Measurements from ENCODE around the gene TM2D1. TPM values are rescaled to one million over a fixed set of nuclear protein-coding genes. Genes with fewer than 3 reads are reported as not detected.
A peak's percentile ranks its signal among the peaks of the same experiment; 100 is the strongest.
"Not testable (repeated sequence)": the region's sequence is repeated elsewhere in the genome, so short reads cannot be mapped to it uniquely, and the experiment has no call there.

The TM2D1 gene
- total and polyA plus RNA-seq, 5 donors from 2014 or later: 26.9 to 53.9 (median 50.5) TPM

GRCh38 chr1:61680500-61680899 lies 44.4 kb downstream of the TM2D1 start:
- H3K27ac Mint-ChIP-seq: no peak overlapping the region
- peaks cover 22% of the 10 kb centered on the region for H3K36me3 Mint-ChIP-seq
- H3K4me1 ChIP-seq (ENCODE audit: control insufficient read depth, insufficient read depth, low read length, poor library complexity, severe bottlenecking): no peaks in the 10 kb centered on the region
- peaks cover 39% of the 10 kb centered on the region for H3K36me3 ChIP-seq (ENCODE audit: control insufficient read depth, insufficient read depth, low read length)
- no peak overlapping the region for H3K4me3 Mint-ChIP-seq
- DNase-seq (no peak), ATAC-seq (ENCODE audit: low read depth in 2 of 2) (no peak)
- H3K4me3 ChIP-seq (ENCODE audit: low read depth, low read length): no peak overlapping the region
- H3K4me1 Mint-ChIP-seq: peaks cover 2 to 10% (median 7%) of the 10 kb centered on the region in 4 donors
- H3K27me3 ChIP-seq (ENCODE audit: control insufficient read depth, insufficient read depth, low read length): no peaks in the 10 kb centered on the region
- no peaks in the 10 kb centered on the region for H3K9me3 Mint-ChIP-seq
- H3K9me3 ChIP-seq (ENCODE audit: control insufficient read depth in 2 of 2, low read length in 2 of 2): no peaks in the 10 kb centered on the region
- no peak overlapping the region for H3K27ac ChIP-seq (ENCODE audit: insufficient read depth, low read length, poor library complexity, severe bottlenecking)
- H3K27me3 Mint-ChIP-seq: no peaks in the 10 kb centered on the region

- not testable (repeated sequence) for H3K4me3 Mint-ChIP-seq; H3K27ac ChIP-seq (ENCODE audit: insufficient read depth, low read length, poor library complexity, severe bottlenecking); H3K4me1 ChIP-seq (ENCODE audit: control insufficient read depth, insufficient read depth, low read length, poor library complexity, severe bottlenecking); H3K27me3 Mint-ChIP-seq; H3K36me3 Mint-ChIP-seq; ATAC-seq (ENCODE audit: low read depth in 2 of 2); H3K4me3 ChIP-seq (ENCODE audit: low read depth, low read length); DNase-seq; H3K27me3 ChIP-seq (ENCODE audit: control insufficient read depth, insufficient read depth, low read length); H3K9me3 ChIP-seq (ENCODE audit: control insufficient read depth in 2 of 2, low read length in 2 of 2); H3K4me1 Mint-ChIP-seq; H3K27ac Mint-ChIP-seq; H3K9me3 Mint-ChIP-seq
- H3K36me3 ChIP-seq (ENCODE audit: control insufficient read depth, insufficient read depth, low read length): peaks cover 13% of the 10 kb centered on the region
These were observed 48.1 kb downstream of the TM2D1 start for GRCh38 chr1:61676881-61677280.

- Histone ChIP-seq H3K27me3 (ENCODE audit: control insufficient read depth, insufficient read depth, low read length) (no peaks in the 10 kb centered on the region), H3K9me3 (ENCODE audit: control insufficient read depth in 2 of 2, low read length in 2 of 2) (no peaks in the 10 kb centered on the region), H3K27ac (ENCODE audit: insufficient read depth, low read length, poor library complexity, severe bottlenecking) (no peak overlapping the region), H3K4me1 (ENCODE audit: control insufficient read depth, insufficient read depth, low read length, poor library complexity, severe bottlenecking) (no peaks in the 10 kb centered on the region), H3K4me3 (ENCODE audit: low read depth, low read length) (no peak overlapping the region), H3K36me3 (ENCODE audit: control insufficient read depth, insufficient read depth, low read length) (no peaks in the 10 kb centered on the region)
- peaks cover 14% of the 10 kb centered on the region for H3K36me3 Mint-ChIP-seq
- H3K4me3 Mint-ChIP-seq: no peak overlapping the region
- H3K9me3 Mint-ChIP-seq: no peaks in the 10 kb centered on the region
- no peaks in the 10 kb centered on the region for H3K27me3 Mint-ChIP-seq
- peak overlapping the region in 1 of 3 donors; percentile 11 for H3K27ac Mint-ChIP-seq
- no peak for ATAC-seq (ENCODE audit: low read depth in 2 of 2)
- DNase-seq: no peak
- H3K4me1 Mint-ChIP-seq: peaks cover 0 to 5% (median 0%) of the 10 kb centered on the region in 4 donors
These were observed 50.7 kb downstream of the TM2D1 start for GRCh38 chr1:61674221-61674620.

GRCh38 chr1:61672376-61672775 lies 52.6 kb downstream of the TM2D1 start:
- H3K4me1 Mint-ChIP-seq: no peaks in the 10 kb centered on the region
- H3K36me3 Mint-ChIP-seq: peaks cover 17% of the 10 kb centered on the region
- no peak overlapping the region for H3K4me3 Mint-ChIP-seq
- Histone ChIP-seq H3K4me3 (ENCODE audit: low read depth, low read length) (no peak overlapping the region), H3K27ac (ENCODE audit: insufficient read depth, low read length, poor library complexity, severe bottlenecking) (no peak overlapping the region), H3K4me1 (ENCODE audit: control insufficient read depth, insufficient read depth, low read length, poor library complexity, severe bottlenecking) (no peaks in the 10 kb centered on the region), H3K27me3 (ENCODE audit: control insufficient read depth, insufficient read depth, low read length) (no peaks in the 10 kb centered on the region), H3K9me3 (ENCODE audit: control insufficient read depth in 2 of 2, low read length in 2 of 2) (no peaks in the 10 kb centered on the region), H3K36me3 (ENCODE audit: control insufficient read depth, insufficient read depth, low read length) (no peaks in the 10 kb centered on the region)
- H3K27ac Mint-ChIP-seq: no peak overlapping the region
- H3K9me3 Mint-ChIP-seq: no peaks in the 10 kb centered on the region
- DNase-seq: no peak
- no peaks in the 10 kb centered on the region for H3K27me3 Mint-ChIP-seq
- ATAC-seq (ENCODE audit: low read depth in 2 of 2): no peak

- Histone ChIP-seq H3K27ac (ENCODE audit: insufficient read depth, low read length, poor library complexity, severe bottlenecking) (no peak overlapping the region), H3K27me3 (ENCODE audit: control insufficient read depth, insufficient read depth, low read length) (no peaks in the 10 kb centered on the region), H3K36me3 (ENCODE audit: control insufficient read depth, insufficient read depth, low read length) (no peaks in the 10 kb centered on the region), H3K4me3 (ENCODE audit: low read depth, low read length) (no peak overlapping the region), H3K9me3 (ENCODE audit: control insufficient read depth in 2 of 2, low read length in 2 of 2) (no peaks in the 10 kb centered on the region), H3K4me1 (ENCODE audit: control insufficient read depth, insufficient read depth, low read length, poor library complexity, severe bottlenecking) (no peaks in the 10 kb centered on the region)
- Mint-ChIP-seq H3K9me3 (no peaks in the 10 kb centered on the region), H3K27me3 (no peaks in the 10 kb centered on the region), H3K4me3 (no peak overlapping the region), H3K27ac (no peak overlapping the region), H3K36me3 (peaks cover 14% of the 10 kb centered on the region), H3K4me1 (no peaks in the 10 kb centered on the region)
- no peak for ATAC-seq (ENCODE audit: low read depth in 2 of 2)
- DNase-seq: no peak
These were observed 54.5 kb downstream of the TM2D1 start for GRCh38 chr1:61670445-61670844.

- no peak overlapping the region for H3K4me3 Mint-ChIP-seq
- H3K27ac Mint-ChIP-seq: no peak overlapping the region
- H3K36me3 Mint-ChIP-seq: peaks cover 14% of the 10 kb centered on the region
- Histone ChIP-seq H3K4me3 (ENCODE audit: low read depth, low read length) (no peak overlapping the region), H3K27me3 (ENCODE audit: control insufficient read depth, insufficient read depth, low read length) (no peaks in the 10 kb centered on the region), H3K4me1 (ENCODE audit: control insufficient read depth, insufficient read depth, low read length, poor library complexity, severe bottlenecking) (no peaks in the 10 kb centered on the region), H3K27ac (ENCODE audit: insufficient read depth, low read length, poor library complexity, severe bottlenecking) (no peak overlapping the region), H3K9me3 (ENCODE audit: control insufficient read depth in 2 of 2, low read length in 2 of 2) (no peaks in the 10 kb centered on the region), H3K36me3 (ENCODE audit: control insufficient read depth, insufficient read depth, low read length) (no peaks in the 10 kb centered on the region)
- DNase-seq: no peak
- H3K9me3 Mint-ChIP-seq: peaks cover 0 to 1% (median 0%) of the 10 kb centered on the region in 7 donors
- H3K27me3 Mint-ChIP-seq: no peaks in the 10 kb centered on the region
- no peaks in the 10 kb centered on the region for H3K4me1 Mint-ChIP-seq
- no peak for ATAC-seq (ENCODE audit: low read depth in 2 of 2)
These were observed 54.9 kb downstream of the TM2D1 start for GRCh38 chr1:61670016-61670415.

GRCh38 chr1:61659061-61659460 lies 65.9 kb downstream of the TM2D1 start:
- ATAC-seq (ENCODE audit: low read depth in 2 of 2): no peak
- H3K27me3 Mint-ChIP-seq: no peaks in the 10 kb centered on the region
- H3K4me1 ChIP-seq (ENCODE audit: control insufficient read depth, insufficient read depth, low read length, poor library complexity, severe bottlenecking): no peaks in the 10 kb centered on the region
- no peaks in the 10 kb centered on the region for H3K9me3 ChIP-seq (ENCODE audit: control insufficient read depth in 2 of 2, low read length in 2 of 2)
- no peak overlapping the region for H3K4me3 ChIP-seq (ENCODE audit: low read depth, low read length)
- no peaks in the 10 kb centered on the region for H3K9me3 Mint-ChIP-seq
- no peak overlapping the region for H3K27ac ChIP-seq (ENCODE audit: insufficient read depth, low read length, poor library complexity, severe bottlenecking)
- H3K36me3 Mint-ChIP-seq: no peaks in the 10 kb centered on the region
- no peak for DNase-seq
- H3K4me3 Mint-ChIP-seq: no peak overlapping the region
- H3K4me1 Mint-ChIP-seq: no peaks in the 10 kb centered on the region
- no peaks in the 10 kb centered on the region for H3K36me3 ChIP-seq (ENCODE audit: control insufficient read depth, insufficient read depth, low read length)
- no peak overlapping the region for H3K27ac Mint-ChIP-seq
- H3K27me3 ChIP-seq (ENCODE audit: control insufficient read depth, insufficient read depth, low read length): no peaks in the 10 kb centered on the region

- Mint-ChIP-seq H3K36me3 (peaks cover 4% of the 10 kb centered on the region), H3K4me3 (no peak overlapping the region), H3K4me1 (no peaks in the 10 kb centered on the region), H3K27me3 (peaks cover 4% of the 10 kb centered on the region), H3K27ac (peak overlapping the region in 1 of 3 donors; percentile 21), H3K9me3 (peaks cover 0 to 4% (median 0%) of the 10 kb centered on the region in 7 donors)
- H3K9me3 ChIP-seq (ENCODE audit: control insufficient read depth in 2 of 2, low read length in 2 of 2): no peaks in the 10 kb centered on the region
- H3K36me3 ChIP-seq (ENCODE audit: control insufficient read depth, insufficient read depth, low read length): no peaks in the 10 kb centered on the region
- ATAC-seq (ENCODE audit: low read depth in 2 of 2) (no peak), DNase-seq (no peak)
- H3K4me3 ChIP-seq (ENCODE audit: low read depth, low read length): no peak overlapping the region
- H3K4me1 ChIP-seq (ENCODE audit: control insufficient read depth, insufficient read depth, low read length, poor library complexity, severe bottlenecking): no peaks in the 10 kb centered on the region
- no peaks in the 10 kb centered on the region for H3K27me3 ChIP-seq (ENCODE audit: control insufficient read depth, insufficient read depth, low read length)
- no peak overlapping the region for H3K27ac ChIP-seq (ENCODE audit: insufficient read depth, low read length, poor library complexity, severe bottlenecking)
These were observed 69.5 kb downstream of the TM2D1 start for GRCh38 chr1:61655453-61655852.
